Fibroblast of skin of right quadriceps (primary cell): ENCODE measurements around the gene KIAA0040.

Experiments used
- DNase-seq: peaks from one replicate; pipeline ENCODE4 v3.0.0-alpha.2; 2013

Gene KIAA0040

DNA sequence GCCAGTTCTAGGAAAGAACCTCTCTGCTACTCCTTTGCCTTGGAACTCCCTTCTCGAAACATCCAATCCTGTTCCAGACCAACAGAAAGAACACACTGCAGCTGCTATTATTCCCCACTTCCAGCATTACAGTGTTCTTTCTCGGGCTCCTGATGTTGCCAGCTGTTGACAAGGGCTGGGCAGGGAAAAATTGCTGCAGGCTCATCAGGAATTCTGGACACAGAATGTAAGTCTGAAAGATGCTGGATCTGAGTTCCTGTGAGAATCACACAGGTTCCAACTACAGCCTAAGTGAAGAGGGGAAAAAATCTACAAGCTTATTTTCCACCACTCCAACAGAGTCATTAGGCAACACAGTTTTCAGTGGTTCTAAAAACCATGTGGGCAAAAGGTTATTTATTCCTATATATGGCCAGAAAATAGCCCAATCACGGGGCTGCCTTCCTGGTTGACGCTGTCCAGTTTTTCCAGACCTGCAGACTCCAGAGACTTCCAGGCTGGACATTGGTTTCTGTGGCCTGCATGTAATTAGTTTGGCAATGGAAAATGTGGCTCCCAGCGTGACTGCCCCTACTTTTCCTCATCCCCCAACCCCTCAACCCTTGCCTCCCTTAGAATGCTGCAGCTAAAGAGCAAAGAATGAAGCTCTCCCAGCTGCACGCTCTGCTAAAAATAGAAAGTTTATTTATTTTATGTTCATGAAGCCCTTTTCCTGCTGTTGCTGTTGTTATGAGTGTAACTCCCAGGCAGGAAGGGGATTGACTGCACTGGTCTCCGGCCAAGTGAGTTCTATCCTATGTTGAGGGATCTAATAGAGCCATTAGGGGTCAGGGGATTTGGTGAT is 8.3 kb upstream of the KIAA0040 start:
- no peak for DNase-seq

GRCh38 chr1:175198332-175198731 is 5.8 kb upstream of the KIAA0040 start:
- DNase-seq = no peak

- no peak for DNase-seq
These were observed 5.0 kb upstream of the KIAA0040 start for GRCh38 chr1:175197531-175197930.

GRCh38 chr1:175195798-175196197 is 3.2 kb upstream of the KIAA0040 start:
- no peak for DNase-seq

GRCh38 chr1:175195281-175195680 is 2.7 kb upstream of the KIAA0040 start:
- no peak for DNase-seq

- DNase-seq = no peak
These were observed 943 bp upstream of the KIAA0040 start for GRCh38 chr1:175193527-175193910.

DNA sequence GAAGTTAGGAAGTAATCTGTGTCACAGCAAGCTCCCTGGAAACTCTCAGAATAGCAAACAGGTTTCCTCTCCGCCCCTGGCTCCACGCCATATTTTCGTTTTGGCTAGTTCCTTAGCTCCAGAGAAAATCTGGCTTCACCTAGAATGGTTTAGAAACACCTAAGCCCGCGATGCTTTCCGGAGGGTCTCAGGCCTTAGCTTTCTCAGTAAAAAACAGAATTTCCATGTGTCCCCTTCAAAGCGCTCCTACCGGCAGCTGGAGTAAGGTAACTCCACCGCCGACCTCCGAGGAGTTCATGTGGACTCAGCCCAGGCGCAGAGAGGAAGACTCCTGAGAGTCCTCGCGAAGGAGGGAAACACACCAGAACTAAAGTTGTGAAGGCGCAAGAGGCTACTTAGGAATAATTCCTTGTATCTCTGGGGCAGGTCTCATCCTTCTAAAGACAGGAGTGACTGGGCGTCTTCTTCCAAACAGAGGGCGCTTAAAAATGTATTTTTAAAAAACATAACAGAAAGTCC is 406 bp downstream of the KIAA0040 start:
- no peak for DNase-seq

DNA sequence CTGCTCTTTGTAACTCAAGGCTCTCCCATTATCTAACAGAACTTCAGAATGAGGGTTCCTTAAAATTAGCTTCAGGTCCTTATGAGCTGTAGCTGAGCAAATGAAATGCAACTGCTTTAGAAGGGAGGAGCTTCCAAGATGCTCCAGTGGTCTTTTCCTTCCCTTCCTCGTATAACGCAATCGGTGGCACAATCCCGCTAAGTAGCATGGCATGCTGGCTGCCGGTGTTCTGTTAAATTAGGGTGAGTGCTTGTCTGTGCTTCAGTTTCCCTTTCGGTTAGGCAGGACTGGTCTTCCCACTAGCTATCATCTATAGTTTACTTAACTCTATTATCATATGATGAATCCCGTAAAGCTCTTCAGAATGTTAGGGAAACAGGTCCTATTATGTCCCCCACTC is 917 bp downstream of the KIAA0040 start:
- DNase-seq = no peak

GRCh38 chr1:175188936-175189335 is 3.6 kb downstream of the KIAA0040 start:
- DNase-seq = no peak

- DNase-seq = no peak
These were observed 6.0 kb downstream of the KIAA0040 start for GRCh38 chr1:175186433-175187160.

- no peak for DNase-seq
These were observed 6.7 kb downstream of the KIAA0040 start for GRCh38 chr1:175185903-175186302.

- no peak for DNase-seq
These were observed 9.0 kb downstream of the KIAA0040 start for GRCh38 chr1:175183586-175183985.

- no peak for DNase-seq
These were observed 10.3 kb downstream of the KIAA0040 start for GRCh38 chr1:175182201-175182746.

GRCh38 chr1:175179837-175180590 is 12.6 kb downstream of the KIAA0040 start:
- no peak for DNase-seq

- no peak for DNase-seq
These were observed 14.1 kb downstream of the KIAA0040 start for GRCh38 chr1:175178456-175178855.

DNA sequence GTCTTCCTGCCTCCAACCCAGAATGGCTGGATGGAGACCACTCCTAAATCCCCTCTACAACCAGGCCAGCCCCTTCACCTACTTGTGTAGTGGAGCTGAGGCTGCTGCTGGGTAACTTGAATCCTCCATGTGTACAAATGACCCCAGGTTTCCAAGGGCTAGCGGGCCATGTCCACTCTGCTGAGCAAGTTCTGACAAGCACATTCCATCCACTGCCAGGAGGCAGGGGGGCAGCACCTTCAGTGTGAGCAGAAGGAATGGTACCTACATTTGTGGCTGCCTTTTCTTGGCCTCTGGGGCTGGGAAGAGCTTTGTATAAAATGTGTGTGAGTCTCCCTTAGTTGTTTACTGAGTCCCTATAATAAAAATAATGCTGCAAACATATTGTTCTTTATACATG is 14.5 kb downstream of the KIAA0040 start:
- no peak for DNase-seq

DNA sequence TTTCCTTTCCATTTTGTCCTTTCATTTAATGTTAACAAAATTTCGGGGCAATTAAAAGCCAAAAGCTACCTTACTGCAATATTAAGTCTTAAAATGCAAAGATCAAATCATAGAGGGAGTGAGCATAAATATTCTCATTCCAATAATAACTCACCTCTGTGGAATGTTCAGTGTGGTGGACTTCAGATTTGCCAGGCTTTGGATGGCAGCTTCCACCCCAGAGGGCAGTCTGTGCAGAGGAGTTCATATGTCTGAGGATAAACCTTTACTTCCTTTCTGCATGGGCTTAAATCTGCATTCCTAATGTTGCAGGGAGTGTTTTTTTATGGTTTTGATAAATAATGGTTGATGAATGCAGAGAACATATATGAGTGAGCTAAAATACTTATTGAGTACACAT is 16.3 kb downstream of the KIAA0040 start:
- DNase-seq = no peak

DNA sequence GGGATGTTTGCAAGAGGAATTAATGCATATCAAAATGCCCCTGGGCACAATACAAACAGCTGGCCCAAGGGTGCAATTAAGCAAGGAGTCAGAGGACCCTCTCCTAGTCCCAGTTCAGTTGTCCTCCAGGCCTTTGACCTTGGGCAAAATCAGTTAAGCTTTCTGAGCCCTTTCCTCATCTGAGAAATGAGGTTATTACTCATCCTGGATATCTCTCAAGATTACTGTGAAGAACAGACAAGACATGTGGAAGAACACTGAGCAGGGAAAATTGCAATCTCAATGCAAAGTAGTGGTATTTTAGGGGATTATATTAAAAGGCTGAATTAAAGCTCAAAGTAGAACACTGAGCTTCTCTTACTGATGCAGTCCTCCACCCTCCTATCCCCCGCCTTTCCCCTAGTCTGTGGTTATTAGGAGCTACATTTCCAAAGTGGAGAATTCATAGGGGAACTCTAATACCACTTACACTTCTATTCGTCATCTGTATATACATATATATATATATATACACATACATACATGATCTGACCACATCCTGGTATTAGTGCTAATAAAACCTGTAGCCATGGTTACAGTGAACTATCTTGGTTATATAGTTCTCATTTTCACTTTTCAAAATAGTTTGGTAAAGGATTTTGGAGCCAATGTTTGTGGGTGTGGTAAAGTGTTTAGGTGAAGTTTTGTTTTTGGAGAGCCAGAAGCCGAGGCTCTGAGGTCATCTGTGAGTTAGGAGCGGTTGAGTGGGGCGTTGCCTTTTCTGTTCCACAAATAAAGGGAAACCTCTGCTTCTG is 18.1 kb downstream of the KIAA0040 start:
- DNase-seq = no peak

GRCh38 chr1:175173531-175173930 is 19.0 kb downstream of the KIAA0040 start:
- DNase-seq = no peak

DNA sequence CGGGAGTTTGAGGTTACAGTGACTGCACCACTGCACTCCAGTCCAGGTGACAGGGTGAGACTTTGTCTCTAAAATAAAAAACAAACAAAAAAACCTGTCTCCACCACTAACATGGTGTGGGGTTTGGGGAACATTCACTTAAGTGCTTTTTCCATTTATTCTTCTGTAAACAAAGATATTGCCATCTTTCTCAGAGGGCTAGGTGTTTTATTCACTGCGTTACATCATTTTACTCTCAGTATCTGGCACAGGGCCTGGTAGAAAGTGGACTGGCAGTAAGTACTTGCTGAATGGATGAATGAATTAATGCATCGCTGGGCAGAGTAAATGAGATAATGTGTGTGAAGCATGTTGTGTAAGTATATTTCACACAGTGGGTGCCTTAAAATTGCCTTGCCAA is 20.1 kb downstream of the KIAA0040 start:
- no peak for DNase-seq

- DNase-seq = no peak
These were observed 21.3 kb downstream of the KIAA0040 start for GRCh38 chr1:175171036-175171913.
